Vagina (tissue), 2 donors: ENCODE measurements around the gene CLEC10A.

ENCODE experiments used
- POLR2A ChIP-seq, 2 donors: fragments of 450-650 bp; IDR thresholded peaks; one replicate each; pipeline ENCODE4 v1.6.1; 2017; ENCODE audit warnings: antibody characterized with exemption in 2 of 2, mild to moderate bottlenecking in 2 of 2, moderate library complexity in 2 of 2
- POLR2AphosphoS5 ChIP-seq, 2 donors: sonication (generic); formaldehyde crosslinking; IDR thresholded peaks; one replicate each; pipeline ENCODE4 v1.9.0; 2017; ENCODE audit warnings: antibody characterized with exemption in 2 of 2, mild to moderate bottlenecking in 2 of 2, low read depth in 1 of 2; ENCODE audit not compliant: insufficient read depth in 1 of 2
- TF ChIP-seq, protein P1 (sequence below), 3 experiments: fragments of 450-650 bp in 2 of 3; fragments of 200-600 bp in 1 of 3; sonication (generic) in 1 of 3; IDR thresholded peaks; one replicate each; pipeline ENCODE4 v1.5.1; 2017 to 2019; ENCODE audit warnings: antibody characterized with exemption in 3 of 3, mild to moderate bottlenecking in 2 of 3, moderate library complexity in 2 of 3

DNA sequence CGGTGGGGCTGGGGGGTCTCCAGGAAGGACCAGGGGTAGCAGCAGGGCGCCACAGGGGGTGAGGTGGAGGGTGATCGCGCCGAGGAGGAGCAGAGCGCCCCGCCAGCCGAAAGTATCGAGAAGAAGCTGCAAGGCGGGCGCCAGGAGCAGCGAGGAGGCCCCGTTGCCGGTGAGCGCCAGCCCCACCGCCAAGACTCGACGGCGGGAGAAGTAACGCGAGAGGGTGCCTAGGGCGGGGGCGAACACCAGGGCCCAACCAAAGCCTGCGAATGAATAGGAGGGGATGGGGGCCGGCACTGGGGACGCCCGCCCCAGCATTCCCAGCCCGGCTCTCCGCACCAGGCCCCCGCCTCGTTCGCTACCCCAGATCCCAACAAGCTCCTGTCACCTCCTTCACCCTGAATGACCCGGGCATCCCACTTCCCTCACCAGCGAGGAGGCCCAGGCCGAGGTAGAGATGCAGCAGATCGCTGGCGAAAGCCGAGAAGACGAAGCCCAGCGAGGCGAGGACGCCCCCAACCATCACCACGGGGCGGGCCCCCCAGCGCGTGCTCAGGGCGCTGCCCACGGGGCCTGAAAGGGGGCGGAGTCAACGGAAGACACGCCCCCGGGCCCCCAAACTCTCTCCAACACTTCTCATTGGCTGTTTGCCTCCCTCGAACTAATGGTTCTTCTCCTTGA is 37.4 kb downstream of the CLEC10A start:
- TF ChIP-seq, protein P1, sequence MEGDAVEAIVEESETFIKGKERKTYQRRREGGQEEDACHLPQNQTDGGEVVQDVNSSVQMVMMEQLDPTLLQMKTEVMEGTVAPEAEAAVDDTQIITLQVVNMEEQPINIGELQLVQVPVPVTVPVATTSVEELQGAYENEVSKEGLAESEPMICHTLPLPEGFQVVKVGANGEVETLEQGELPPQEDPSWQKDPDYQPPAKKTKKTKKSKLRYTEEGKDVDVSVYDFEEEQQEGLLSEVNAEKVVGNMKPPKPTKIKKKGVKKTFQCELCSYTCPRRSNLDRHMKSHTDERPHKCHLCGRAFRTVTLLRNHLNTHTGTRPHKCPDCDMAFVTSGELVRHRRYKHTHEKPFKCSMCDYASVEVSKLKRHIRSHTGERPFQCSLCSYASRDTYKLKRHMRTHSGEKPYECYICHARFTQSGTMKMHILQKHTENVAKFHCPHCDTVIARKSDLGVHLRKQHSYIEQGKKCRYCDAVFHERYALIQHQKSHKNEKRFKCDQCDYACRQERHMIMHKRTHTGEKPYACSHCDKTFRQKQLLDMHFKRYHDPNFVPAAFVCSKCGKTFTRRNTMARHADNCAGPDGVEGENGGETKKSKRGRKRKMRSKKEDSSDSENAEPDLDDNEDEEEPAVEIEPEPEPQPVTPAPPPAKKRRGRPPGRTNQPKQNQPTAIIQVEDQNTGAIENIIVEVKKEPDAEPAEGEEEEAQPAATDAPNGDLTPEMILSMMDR (IDR thresholded peaks at IDR 0.05), result no peak
- TF ChIP-seq POLR2AphosphoS5 (IDR thresholded peaks at IDR 0.05; ENCODE audit: insufficient read depth in 1 of 2, low read depth in 1 of 2) (no peak), POLR2A (IDR thresholded peaks at IDR 0.05) (no peak)
